Heart left ventricle (tissue), 16 donors: Measurements from ENCODE around the gene PLCB1. TPM values are rescaled to one million over a fixed set of nuclear protein-coding genes. Genes with fewer than 3 reads are reported as not detected.

Experiments used
- ATAC-seq, 4 donors: fragments of 200-7000 bp; cut with Tn5 transposase; one replicate each; pipeline ENCODE4 v1.9.1; 2020 to 2022; ENCODE audit warnings: moderate library complexity in 4 of 4, mild to moderate bottlenecking in 3 of 4, moderate number of reproducible peaks in 1 of 4
- DNase-seq, 5 donors: peaks; one replicate each; pipeline ENCODE4 v3.0.0-alpha.2; 2020
- H3K27ac ChIP-seq, 12 donors: fragments of 200-600 bp; sonication (generic) in 4 of 12; one replicate each; pipeline versions ENCODE4 v1.5.0 to v1.8.0; 2016 to 2022; ENCODE audit warnings: mild to moderate bottlenecking in 2 of 12
- H3K27me3 ChIP-seq, 9 donors: fragments of 200-600 bp; sonication (generic) in 2 of 9; one replicate each; pipeline versions ENCODE4 v1.5.1 to v1.8.0; 2016 to 2022; ENCODE audit warnings: mild to moderate bottlenecking in 3 of 9
- H3K36me3 ChIP-seq, 9 donors: fragments of 200-600 bp; sonication (generic) in 2 of 9; one replicate each; pipeline versions ENCODE4 v1.5.0 to v1.8.0; 2018 to 2022; ENCODE audit warnings: mild to moderate bottlenecking in 2 of 9
- H3K4me1 ChIP-seq, 12 donors: fragments of 200-600 bp; sonication (generic) in 4 of 12; one replicate each; pipeline versions ENCODE4 v1.5.0 to v1.8.0; 2016 to 2022; ENCODE audit warnings: mild to moderate bottlenecking in 3 of 12
- H3K4me3 ChIP-seq, 12 donors: fragments of 200-600 bp; sonication (generic) in 4 of 12; one replicate each; pipeline versions ENCODE4 v1.5.0 to v1.8.0; 2017 to 2022; ENCODE audit warnings: mild to moderate bottlenecking in 9 of 12, moderate library complexity in 4 of 12
- H3K9me3 ChIP-seq, 12 donors: fragments of 200-600 bp; sonication (generic) in 4 of 12; one replicate each; pipeline versions ENCODE4 v1.5.0 to v1.8.0; 2016 to 2022; ENCODE audit warnings: mild to moderate bottlenecking in 1 of 12
- POLR2A ChIP-seq, 2 donors: fragments of 450-650 bp; IDR thresholded peaks; one replicate each; pipeline ENCODE4 v1.6.1; 2017; ENCODE audit warnings: antibody characterized with exemption in 2 of 2, mild to moderate bottlenecking in 2 of 2, moderate library complexity in 2 of 2
- WGBS, 4 donors: extraction: QIAGEN DNeasy Blood & Tissue Kit in 2 of 4; methylation state at CpG; one replicate each; pipeline versions ENCODE4 v1.1.5 to v1.1.7; 2013 to 2018; 5-methylcytosine and 5-hydroxymethylcytosine counted together
- intact Hi-C, 10 donors: fragments of 100-400 bp; cut with DNase I; formaldehyde crosslinking; loops; one replicate each; pipeline versions ENCODE4 v1.11.1 to v1.14.2; 2022
- polyA plus RNA-seq, 2 donors: library from polyadenylated mRNA; stranded (reverse); fragments of 200-250 nt; gene quantifications; one replicate each; pipeline ENCODE4 v1.2.3, GENCODE V29; 2013
- total RNA-seq, 9 donors: library from RNA; depleted of rRNA in 2 of 9; stranded (reverse); fragments of >200 nt in 2 of 9; fragmentation: NEBNext Ultra II Directional in 3 of 9; extraction: Animal tissue kit (Norgen Biotek cat#: 25700) in 3 of 9; gene quantifications; one replicate each; pipeline versions ENCODE4 v1.1.0 to v1.2.4, GENCODE V29; 2016 to 2023
- TF ChIP-seq, protein P1 (sequence below), 12 donors: fragments of 200-600 bp; sonication (generic) in 4 of 12; IDR thresholded peaks; one replicate each; pipeline versions ENCODE4 v1.5.0 to v1.8.0; 2018 to 2022; ENCODE audit warnings: antibody characterized with exemption in 12 of 12, mild to moderate bottlenecking in 5 of 12
- donor health status: ischemic (EF 13 %, LVEDD 7.1; RV severe dilation, severe dysfunction).
- donor health status: healthy with polysubstance abuse.
- donor health status: DM: no; HTN: yes; CAD: no.
- donor health status: DM: no; HTN: no; CAD: no.
- donor health status: ischemic (EF 25% LVEDD 6.9; RV normal size, moderate dysfunction).
- donor health status: ischemic (EF 25% LVEDD 5.7; RV mildly dilated, moderate dysfunction).
- donor health status: healthy.
- donor health status: DM: yes; HTN: yes; CAD: no.
- donor health status: ischemic (EF 35%, LVEDD 5.7; RV mildly dilated, moderate dysfunction).
- donor health status: nonischemic (EF 11% LVEDD 7.7; RV severe dilation, severe dysfunction).
- donor health status: DM: yes; HTN: yes; CAD: no.
- donor health status: PGD.
- donor health status: ischemic (EF 29% LVEDD 5.4; RV normal size, mild dysfunction).
- donor health status: nonischemic (EF 23%, LVEDD 6.1; RV moderate dilation, normal function).

The PLCB1 gene
- total and polyA plus RNA-seq, 11 donors, result 2.5 to 12.1 (median 7.4) TPM

DNA sequence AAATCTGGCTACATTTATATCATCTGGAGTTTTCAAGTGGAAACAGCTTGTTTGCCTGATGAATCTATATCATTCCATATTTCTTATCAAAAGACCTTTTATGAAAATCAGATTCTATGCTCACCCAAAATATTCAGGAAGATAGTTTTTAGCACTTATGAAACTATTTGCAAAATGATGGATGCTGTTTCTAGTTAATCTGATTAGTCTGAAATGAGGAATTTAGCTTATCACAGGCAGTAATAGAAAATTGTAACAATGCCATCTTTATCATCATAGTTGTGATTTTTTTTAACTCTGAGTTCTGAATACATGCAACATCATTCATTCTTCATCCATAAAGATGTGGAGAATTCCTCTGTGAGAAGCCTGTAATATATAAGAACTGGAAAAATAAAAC, 229.7 kb downstream of the PLCB1 start:
- H3K27ac ChIP-seq, result no peak overlapping the region
- no peak for TF ChIP-seq POLR2A (IDR thresholded peaks at IDR 0.05)
- TF ChIP-seq, protein P1, sequence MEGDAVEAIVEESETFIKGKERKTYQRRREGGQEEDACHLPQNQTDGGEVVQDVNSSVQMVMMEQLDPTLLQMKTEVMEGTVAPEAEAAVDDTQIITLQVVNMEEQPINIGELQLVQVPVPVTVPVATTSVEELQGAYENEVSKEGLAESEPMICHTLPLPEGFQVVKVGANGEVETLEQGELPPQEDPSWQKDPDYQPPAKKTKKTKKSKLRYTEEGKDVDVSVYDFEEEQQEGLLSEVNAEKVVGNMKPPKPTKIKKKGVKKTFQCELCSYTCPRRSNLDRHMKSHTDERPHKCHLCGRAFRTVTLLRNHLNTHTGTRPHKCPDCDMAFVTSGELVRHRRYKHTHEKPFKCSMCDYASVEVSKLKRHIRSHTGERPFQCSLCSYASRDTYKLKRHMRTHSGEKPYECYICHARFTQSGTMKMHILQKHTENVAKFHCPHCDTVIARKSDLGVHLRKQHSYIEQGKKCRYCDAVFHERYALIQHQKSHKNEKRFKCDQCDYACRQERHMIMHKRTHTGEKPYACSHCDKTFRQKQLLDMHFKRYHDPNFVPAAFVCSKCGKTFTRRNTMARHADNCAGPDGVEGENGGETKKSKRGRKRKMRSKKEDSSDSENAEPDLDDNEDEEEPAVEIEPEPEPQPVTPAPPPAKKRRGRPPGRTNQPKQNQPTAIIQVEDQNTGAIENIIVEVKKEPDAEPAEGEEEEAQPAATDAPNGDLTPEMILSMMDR (IDR thresholded peaks at IDR 0.05), result no peak
- ATAC-seq, result no peak
- H3K4me3 ChIP-seq, result no peak overlapping the region
- DNase-seq, result no peak
- peaks cover 0 to 20% (median 2%) of the 10 kb centered on the region in 12 donors for H3K4me1 ChIP-seq
- no peaks in the 10 kb centered on the region for H3K36me3 ChIP-seq
- H3K27me3 ChIP-seq, result no peaks in the 10 kb centered on the region
- H3K9me3 ChIP-seq, result no peaks in the 10 kb centered on the region
- intact Hi-C loops, result no loop called here

DNA sequence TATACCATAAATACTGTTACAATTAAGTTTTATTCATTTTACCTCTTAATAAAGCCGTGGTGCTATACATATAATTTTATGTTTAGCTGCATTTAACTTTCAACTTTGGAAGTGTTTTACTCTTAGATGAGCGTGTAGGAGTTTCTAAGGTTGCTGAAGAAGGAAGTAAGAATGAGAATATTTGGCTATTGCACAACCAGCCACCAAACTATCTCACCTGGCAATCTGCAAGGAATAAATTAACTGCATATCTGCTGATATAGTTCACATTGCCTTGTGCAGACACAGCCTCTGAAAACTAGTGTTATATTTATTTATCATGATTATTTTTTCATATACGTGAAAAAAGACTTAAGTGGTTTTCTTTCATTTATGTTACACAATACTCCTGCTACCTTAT, 230.4 kb downstream of the PLCB1 start:
- no peaks in the 10 kb centered on the region for H3K9me3 ChIP-seq
- no peak for TF ChIP-seq POLR2A (IDR thresholded peaks at IDR 0.05)
- TF ChIP-seq, protein P1 (IDR thresholded peaks at IDR 0.05), result no peak
- no peak overlapping the region for H3K27ac ChIP-seq
- peaks cover 0 to 14% (median 2%) of the 10 kb centered on the region in 12 donors for H3K4me1 ChIP-seq
- WGBS, 4 donors, result 83 to 88% (median 87%) methylated on average over 3 of the region's 3 CpGs
- intact Hi-C loops, result no loop called here
- H3K36me3 ChIP-seq, result no peaks in the 10 kb centered on the region
- no peak overlapping the region for H3K4me3 ChIP-seq
- no peak for DNase-seq
- no peak for ATAC-seq
- no peaks in the 10 kb centered on the region for H3K27me3 ChIP-seq

DNA sequence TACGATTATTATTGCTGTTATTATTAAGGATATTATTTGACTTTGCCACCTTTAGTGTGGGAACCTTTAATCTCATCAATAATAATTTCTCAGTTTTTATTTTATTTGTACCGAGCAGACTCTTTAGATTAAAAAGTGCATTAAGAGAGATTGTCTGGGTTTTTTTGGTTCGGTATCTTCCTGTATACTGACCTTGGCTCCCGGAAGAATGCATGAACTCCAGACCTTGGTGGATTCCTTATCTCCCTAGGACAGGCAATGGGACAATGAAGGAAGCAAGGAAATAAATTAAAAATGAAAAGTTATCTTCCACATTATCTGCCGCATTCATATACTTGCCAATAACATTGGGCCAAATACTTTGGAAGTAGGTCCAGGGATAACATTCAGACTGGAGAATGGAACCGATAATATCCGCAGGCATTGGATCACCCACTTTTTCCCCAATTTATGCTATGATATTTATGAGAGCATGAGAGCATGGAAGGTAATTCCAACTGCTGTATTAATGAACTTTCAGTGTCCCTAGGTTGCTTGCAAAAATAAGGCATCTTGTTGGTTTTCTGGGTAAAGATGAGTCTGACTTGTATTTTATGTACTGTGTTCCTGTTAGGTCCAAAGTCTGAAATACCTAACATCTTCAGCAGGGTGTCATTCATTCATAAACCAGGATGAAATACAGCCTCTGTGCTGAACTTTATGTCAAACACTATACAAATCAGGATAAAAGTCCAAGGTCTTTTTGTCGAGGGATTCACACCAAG, 232.1 kb downstream of the PLCB1 start:
- no peak for ATAC-seq
- no peak overlapping the region for H3K27ac ChIP-seq
- WGBS, 4 donors, result 83 to 91% (median 89%) methylated on average over 8 of the region's 8 CpGs
- DNase-seq, result no peak
- peaks cover 0 to 13% (median 0%) of the 10 kb centered on the region in 12 donors for H3K4me1 ChIP-seq
- intact Hi-C loops, result no loop called here
- H3K4me3 ChIP-seq, result no peak overlapping the region
- H3K27me3 ChIP-seq, result no peaks in the 10 kb centered on the region
- no peak for TF ChIP-seq POLR2A (IDR thresholded peaks at IDR 0.05)
- TF ChIP-seq, protein P1 (IDR thresholded peaks at IDR 0.05), result no peak
- no peaks in the 10 kb centered on the region for H3K9me3 ChIP-seq
- no peaks in the 10 kb centered on the region for H3K36me3 ChIP-seq

DNA sequence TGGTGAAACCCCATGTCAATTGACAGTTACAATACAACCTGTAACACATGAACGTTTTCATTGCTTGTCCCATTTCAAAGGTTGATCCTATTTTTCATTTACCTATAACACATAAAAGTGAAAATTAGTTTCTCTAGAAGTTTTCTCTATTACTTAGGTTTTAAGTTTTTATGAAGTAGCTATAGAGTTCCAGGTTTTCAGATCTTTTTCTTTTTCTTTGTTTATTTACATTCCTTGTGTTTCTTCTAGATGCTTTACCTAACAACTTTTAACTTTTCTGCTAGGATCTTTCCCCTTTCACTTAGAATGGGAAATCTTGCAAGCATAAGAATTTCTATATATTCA, 232.6 kb downstream of the PLCB1 start:
- no peak overlapping the region for H3K4me3 ChIP-seq
- DNase-seq (no peak), ATAC-seq (no peak)
- no peak for TF ChIP-seq POLR2A (IDR thresholded peaks at IDR 0.05)
- TF ChIP-seq, protein P1 (IDR thresholded peaks at IDR 0.05), result no peak
- intact Hi-C loops, result no loop called here
- H3K9me3 ChIP-seq, result no peaks in the 10 kb centered on the region
- peaks cover 0 to 13% (median 0%) of the 10 kb centered on the region in 12 donors for H3K4me1 ChIP-seq
- WGBS, 4 donors, result 70 to 83% (median 73%) methylated on average over 1 of the region's 1 CpG
- no peak overlapping the region for H3K27ac ChIP-seq
- H3K27me3 ChIP-seq, result no peaks in the 10 kb centered on the region
- no peaks in the 10 kb centered on the region for H3K36me3 ChIP-seq
